ENCODE measurements around the gene RCAN3. TPM values are rescaled to one million over a fixed set of nuclear protein-coding genes. Genes with fewer than 3 reads are reported as not detected.
"Not testable (repeated sequence)": the region's sequence is repeated elsewhere in the genome, so short reads cannot be mapped to it uniquely, and the experiment has no call there.

RCAN3 gene
- total and polyA plus RNA-seq, 8 donors = 4.0 to 14.2 (median 11.9) TPM

GRCh38 chr1:24516506-24516905 lies 13.9 kb downstream of the RCAN3 start:
- FAIRE-seq = no peak
- intact Hi-C loops (cut with DNase I) = no loop called here
- no peak for ATAC-seq
- Histone ChIP-seq H3K27ac (no peak overlapping the region), H3K27me3 (no peaks in the 10 kb centered on the region), H3K9me3 (no peaks in the 10 kb centered on the region), H3K4me1 (no peaks in the 10 kb centered on the region), H3K4me3 (no peak overlapping the region), H3K36me3 (peaks cover 0 to 3% (median 0%) of the 10 kb centered on the region in 3 donors)
- TF ChIP-seq CTCF (IDR thresholded peaks at IDR 0.05) = no peak
- DNase-seq = no peak
- WGBS, 2 donors = 91 to 95% methylated on average over 12 of the region's 12 CpGs

- no peak for TF ChIP-seq CTCF (IDR thresholded peaks at IDR 0.05)
- ATAC-seq (no peak), DNase-seq (no peak), FAIRE-seq (no peak)
- H3K36me3 ChIP-seq = peaks cover 0 to 3% (median 0%) of the 10 kb centered on the region in 3 donors
- H3K4me3 ChIP-seq = no peak overlapping the region
- 85 to 90% methylated on average over 4 of the region's 4 CpGs for WGBS, 2 donors
- H3K27me3 ChIP-seq = no peaks in the 10 kb centered on the region
- H3K27ac ChIP-seq = no peak overlapping the region
- H3K9me3 ChIP-seq = no peaks in the 10 kb centered on the region
- H3K4me1 ChIP-seq = no peaks in the 10 kb centered on the region
- intact Hi-C loops (cut with DNase I) = no loop called here
Observed at GRCh38 chr1:24517898-24518297, 15.3 kb downstream of the RCAN3 start.

GRCh38 chr1:24520282-24520681 lies 17.6 kb downstream of the RCAN3 start:
- H3K9me3 ChIP-seq; intact Hi-C loops (cut with DNase I); H3K27ac ChIP-seq; H3K27me3 ChIP-seq; DNase-seq; H3K4me3 ChIP-seq; H3K36me3 ChIP-seq; ATAC-seq; H3K4me1 ChIP-seq; FAIRE-seq: not testable (repeated sequence)
- WGBS, 2 donors = 96 to 98% methylated on average over 5 of the region's 5 CpGs

GRCh38 chr1:24525606-24526005 lies 23.0 kb downstream of the RCAN3 start:
- DNase-seq = no peak
- intact Hi-C loops (cut with DNase I) = no loop called here
- WGBS, 2 donors = 90 to 95% methylated on average over 6 of the region's 6 CpGs
- no peak for ATAC-seq
- no peaks in the 10 kb centered on the region for H3K27me3 ChIP-seq
- FAIRE-seq = no peak
- no peak overlapping the region for H3K27ac ChIP-seq
- TF ChIP-seq CTCF (IDR thresholded peaks at IDR 0.05) = no peak
- H3K9me3 ChIP-seq = no peaks in the 10 kb centered on the region
- H3K36me3 ChIP-seq = no peaks in the 10 kb centered on the region
- no peak overlapping the region for H3K4me3 ChIP-seq
- H3K4me1 ChIP-seq = no peaks in the 10 kb centered on the region

- H3K4me3 ChIP-seq = no peak overlapping the region
- no peak for TF ChIP-seq CTCF (IDR thresholded peaks at IDR 0.05)
- no peaks in the 10 kb centered on the region for H3K9me3 ChIP-seq
- no peaks in the 10 kb centered on the region for H3K4me1 ChIP-seq
- FAIRE-seq = no peak
- no peak for DNase-seq
- intact Hi-C loops (cut with DNase I) = no loop called here
- no peaks in the 10 kb centered on the region for H3K27me3 ChIP-seq
- 84 to 86% methylated on average over 7 of the region's 7 CpGs for WGBS, 2 donors
- no peak overlapping the region for H3K27ac ChIP-seq
- no peaks in the 10 kb centered on the region for H3K36me3 ChIP-seq
- no peak for ATAC-seq
Observed at GRCh38 chr1:24526045-24526444, 23.4 kb downstream of the RCAN3 start.

Data from pancreas (tissue), 10 donors.